Progenitor cell of endocrine pancreas (in vitro differentiated cells): ENCODE measurements around the gene TGFB2. TPM values are rescaled to one million over a fixed set of nuclear protein-coding genes. Genes with fewer than 3 reads are reported as not detected.

Source experiments
- DNase-seq: peaks from one replicate; pipeline ENCODE4 v3.0.0; 2021; ENCODE audit warnings: low spot score; ENCODE audit not compliant: unreplicated experiment
- H3K27ac Mint-ChIP-seq: 2 replicates; pipeline ENCODE4 v1.8.0; 2021; ENCODE audit warnings: mild to moderate bottlenecking, moderate library complexity, mixed read lengths
- H3K27me3 Mint-ChIP-seq: 2 replicates; pipeline ENCODE4 v1.8.0; 2021; ENCODE audit warnings: mixed read lengths
- H3K36me3 Mint-ChIP-seq: 2 replicates; pipeline ENCODE4 v1.8.0; 2022; ENCODE audit warnings: mixed read lengths; ENCODE audit not compliant: insufficient read depth
- H3K4me1 Mint-ChIP-seq: 2 replicates; pipeline ENCODE4 v1.8.0; 2021; ENCODE audit warnings: low read depth, mixed read lengths
- H3K4me3 Mint-ChIP-seq: 2 replicates; pipeline ENCODE4 v1.8.0; 2021; ENCODE audit warnings: low read depth, mild to moderate bottlenecking, moderate library complexity, mixed read lengths
- H3K9me3 Mint-ChIP-seq: 2 replicates; pipeline ENCODE4 v1.8.0; 2021; ENCODE audit warnings: low read depth, mixed read lengths
- CTCF ChIP-seq: fragments of 200-600 bp; sonication (generic); IDR thresholded peaks from one replicate; pipeline ENCODE4 v1.5.0; 2021; ENCODE audit warnings: antibody characterized with exemption, mild to moderate bottlenecking; ENCODE audit not compliant: unreplicated experiment
- total RNA-seq: library from RNA; stranded (reverse); gene quantifications from 2 replicates; pipeline ENCODE4 v1.2.1, GENCODE V29; 2021

The TGFB2 gene
- total RNA-seq, 1 donor from 2014 or later, result 26.4 TPM

GRCh38 chr1:218400624-218401023 lies 55.5 kb downstream of the TGFB2 start:
- Mint-ChIP-seq H3K4me1 (peaks cover 25% of the 10 kb centered on the region), H3K27ac (no peak overlapping the region), H3K36me3 (peaks cover 19% of the 10 kb centered on the region), H3K4me3 (no peak overlapping the region), H3K27me3 (no peaks in the 10 kb centered on the region), H3K9me3 (peaks cover 6% of the 10 kb centered on the region)
- DNase-seq, result no peak
- no peak for TF ChIP-seq CTCF

GRCh38 chr1:218401441-218401997 lies 56.4 kb downstream of the TGFB2 start:
- Mint-ChIP-seq H3K27me3 (no peaks in the 10 kb centered on the region), H3K36me3 (peaks cover 23% of the 10 kb centered on the region), H3K27ac (no peak overlapping the region), H3K9me3 (peaks cover 6% of the 10 kb centered on the region), H3K4me1 (peaks cover 25% of the 10 kb centered on the region), H3K4me3 (no peak overlapping the region)
- DNase-seq, result no peak
- TF ChIP-seq CTCF, result no peak

GRCh38 chr1:218401998-218402785 lies 57.1 kb downstream of the TGFB2 start:
- Mint-ChIP-seq H3K4me3 (no peak overlapping the region), H3K4me1 (peaks cover 23% of the 10 kb centered on the region), H3K9me3 (peaks cover 6% of the 10 kb centered on the region), H3K27me3 (no peaks in the 10 kb centered on the region), H3K27ac (no peak overlapping the region), H3K36me3 (peaks cover 23% of the 10 kb centered on the region)
- no peak for TF ChIP-seq CTCF
- no peak for DNase-seq

- Mint-ChIP-seq H3K9me3 (peaks cover 6% of the 10 kb centered on the region), H3K4me1 (peaks cover 20% of the 10 kb centered on the region), H3K27me3 (no peaks in the 10 kb centered on the region), H3K4me3 (no peak overlapping the region), H3K27ac (no peak overlapping the region), H3K36me3 (peaks cover 20% of the 10 kb centered on the region)
- DNase-seq, result no peak
- no peak for TF ChIP-seq CTCF
Observed at GRCh38 chr1:218402786-218403120, 57.6 kb downstream of the TGFB2 start.

GRCh38 chr1:218403300-218403699 lies 58.2 kb downstream of the TGFB2 start:
- no peak for TF ChIP-seq CTCF
- H3K27ac Mint-ChIP-seq, result no peak overlapping the region

More at GRCh38 chr1:218403300-218403699, 58.2 kb downstream of the TGFB2 start:
- no peak overlapping the region for H3K4me3 Mint-ChIP-seq
- H3K4me1 Mint-ChIP-seq, result peaks cover 15% of the 10 kb centered on the region
- DNase-seq, result no peak
- peaks cover 3% of the 10 kb centered on the region for H3K9me3 Mint-ChIP-seq
- no peaks in the 10 kb centered on the region for H3K27me3 Mint-ChIP-seq
- peaks cover 20% of the 10 kb centered on the region for H3K36me3 Mint-ChIP-seq
